NCI-H1930 (cell line): ENCODE results near the gene HECW1.

Experiments
- DNase-seq, 2 experiments: peaks; one replicate each; lab custom pipeline; 2025; lab: John Stamatoyannopoulos, UW

HECW1 gene

GRCh38 chr7:43437001-43437400 lies 324.6 kb downstream of the HECW1 start:
- DNase-seq, result no peak

GRCh38 chr7:43438897-43439479 lies 326.5 kb downstream of the HECW1 start:
- no peak for DNase-seq

- peak; percentile 18 for DNase-seq
Observed at GRCh38 chr7:43439631-43440401, 327.4 kb downstream of the HECW1 start.

GRCh38 chr7:43441231-43442130 lies 329.0 kb downstream of the HECW1 start:
- DNase-seq, result no peak

GRCh38 chr7:43443381-43443780 lies 330.9 kb downstream of the HECW1 start:
- DNase-seq, result no peak

- no peak for DNase-seq
Observed at GRCh38 chr7:43444711-43445578, 332.5 kb downstream of the HECW1 start.

- no peak for DNase-seq
Observed at GRCh38 chr7:43449577-43449976, 337.1 kb downstream of the HECW1 start.

GRCh38 chr7:43450894-43451293 lies 338.4 kb downstream of the HECW1 start:
- no peak for DNase-seq

- DNase-seq, result peak in 1 of 2 experiments; percentile 22
Observed at GRCh38 chr7:43454936-43455518, 342.6 kb downstream of the HECW1 start.

- no peak for DNase-seq
Observed at GRCh38 chr7:43456200-43456599, 343.8 kb downstream of the HECW1 start.

- DNase-seq, result no peak
Observed at GRCh38 chr7:43458330-43459018, 346.0 kb downstream of the HECW1 start.

GRCh38 chr7:43459019-43459337 lies 346.5 kb downstream of the HECW1 start:
- DNase-seq, result no peak

- no peak for DNase-seq
Observed at GRCh38 chr7:43460733-43461348, 348.4 kb downstream of the HECW1 start.

GRCh38 chr7:43461349-43462024 lies 349.0 kb downstream of the HECW1 start:
- DNase-seq, result no peak

GRCh38 chr7:43462836-43463235 lies 350.4 kb downstream of the HECW1 start:
- DNase-seq, result no peak

GRCh38 chr7:43463401-43463980 lies 351.0 kb downstream of the HECW1 start:
- no peak for DNase-seq

GRCh38 chr7:43465581-43466554 lies 353.4 kb downstream of the HECW1 start:
- no peak for DNase-seq

- no peak for DNase-seq
Observed at GRCh38 chr7:43467406-43467805, 355.0 kb downstream of the HECW1 start.
